Neural cell (in vitro differentiated cells): ENCODE results near the gene SYVN1.

Source experiments
- EP300 ChIP-seq: fragments of 450-650 bp; conservative IDR thresholded peaks from 2 replicates; pipeline ENCODE4 v1.6.1; 2014; ENCODE audit warnings: antibody characterized with exemption, mild to moderate bottlenecking, moderate library complexity; ENCODE audit not compliant: poor library complexity, severe bottlenecking
- EZH2 ChIP-seq: fragments of 200-600, 300-800 bp; shearing (Covaris generic), sonication (generic); IDR thresholded peaks from 2 replicates; pipeline ENCODE4 v1.6.1; 2014; ENCODE audit warnings: antibody characterized with exemption, low read length, borderline replicate concordance, mild to moderate bottlenecking; ENCODE audit not compliant: insufficient read depth, poor library complexity, severe bottlenecking
- MXI1 ChIP-seq: fragments of 450-650 bp; conservative IDR thresholded peaks from 2 replicates; pipeline ENCODE4 v1.6.1; 2014; ENCODE audit warnings: antibody characterized with exemption, mild to moderate bottlenecking; ENCODE audit not compliant: poor library complexity, severe bottlenecking
- TAF1 ChIP-seq: IDR thresholded peaks from 2 replicates; pipeline ENCODE4 v1.6.1; 2012; ENCODE audit warnings: low read depth
- TF ChIP-seq, protein P1 (sequence below): fragments of 450-650 bp; IDR thresholded peaks from 2 replicates; pipeline ENCODE4 v1.5.1; 2014; ENCODE audit warnings: antibody characterized with exemption, mild to moderate bottlenecking, moderate library complexity; ENCODE audit not compliant: poor library complexity, severe bottlenecking
- TF ChIP-seq, protein P2 (sequence below): IDR thresholded peaks from 2 replicates; pipeline ENCODE4 v1.6.1; 2012; ENCODE audit warnings: borderline replicate concordance

DNA sequence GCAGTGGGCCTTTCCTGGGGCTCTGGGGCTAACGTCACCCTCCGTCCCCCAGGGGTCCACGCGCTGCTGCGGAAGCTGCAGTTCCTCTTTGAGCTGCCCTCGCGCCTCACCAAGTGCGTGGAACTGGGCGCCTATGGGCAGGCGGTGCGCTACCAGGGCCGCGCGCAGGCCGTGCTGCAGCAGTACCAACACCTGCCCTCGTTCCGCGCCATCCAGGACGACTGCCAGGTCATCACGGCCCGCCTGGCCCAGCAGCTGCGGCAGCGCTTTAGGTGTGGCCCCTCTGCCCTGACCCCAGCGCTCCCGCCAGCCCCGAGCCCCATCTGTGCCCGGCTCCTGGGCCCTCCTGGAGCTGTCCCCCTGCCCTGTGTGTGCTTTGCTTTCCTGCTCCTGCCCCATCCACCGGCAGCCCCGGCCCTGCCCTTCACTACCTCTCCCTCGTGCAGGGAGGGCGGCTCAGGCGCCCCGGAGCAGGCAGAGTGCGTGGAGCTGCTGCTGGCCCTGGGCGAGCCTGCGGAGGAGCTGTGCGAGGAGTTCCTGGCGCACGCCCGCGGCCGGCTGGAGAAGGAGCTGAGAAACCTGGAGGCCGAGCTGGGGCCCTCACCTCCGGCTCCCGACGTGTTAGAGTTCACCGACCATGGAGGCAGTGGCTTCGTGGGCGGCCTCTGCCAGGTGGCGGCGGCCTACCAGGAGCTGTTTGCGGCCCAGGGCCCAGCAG lies 26.4 kb downstream of the SYVN1 start:
- TF ChIP-seq EZH2 (no peak), EP300 (no peak), TAF1 (no peak), MXI1 (no peak)
- TF ChIP-seq, protein P1, sequence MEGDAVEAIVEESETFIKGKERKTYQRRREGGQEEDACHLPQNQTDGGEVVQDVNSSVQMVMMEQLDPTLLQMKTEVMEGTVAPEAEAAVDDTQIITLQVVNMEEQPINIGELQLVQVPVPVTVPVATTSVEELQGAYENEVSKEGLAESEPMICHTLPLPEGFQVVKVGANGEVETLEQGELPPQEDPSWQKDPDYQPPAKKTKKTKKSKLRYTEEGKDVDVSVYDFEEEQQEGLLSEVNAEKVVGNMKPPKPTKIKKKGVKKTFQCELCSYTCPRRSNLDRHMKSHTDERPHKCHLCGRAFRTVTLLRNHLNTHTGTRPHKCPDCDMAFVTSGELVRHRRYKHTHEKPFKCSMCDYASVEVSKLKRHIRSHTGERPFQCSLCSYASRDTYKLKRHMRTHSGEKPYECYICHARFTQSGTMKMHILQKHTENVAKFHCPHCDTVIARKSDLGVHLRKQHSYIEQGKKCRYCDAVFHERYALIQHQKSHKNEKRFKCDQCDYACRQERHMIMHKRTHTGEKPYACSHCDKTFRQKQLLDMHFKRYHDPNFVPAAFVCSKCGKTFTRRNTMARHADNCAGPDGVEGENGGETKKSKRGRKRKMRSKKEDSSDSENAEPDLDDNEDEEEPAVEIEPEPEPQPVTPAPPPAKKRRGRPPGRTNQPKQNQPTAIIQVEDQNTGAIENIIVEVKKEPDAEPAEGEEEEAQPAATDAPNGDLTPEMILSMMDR, result no peak
- TF ChIP-seq, protein P2, sequence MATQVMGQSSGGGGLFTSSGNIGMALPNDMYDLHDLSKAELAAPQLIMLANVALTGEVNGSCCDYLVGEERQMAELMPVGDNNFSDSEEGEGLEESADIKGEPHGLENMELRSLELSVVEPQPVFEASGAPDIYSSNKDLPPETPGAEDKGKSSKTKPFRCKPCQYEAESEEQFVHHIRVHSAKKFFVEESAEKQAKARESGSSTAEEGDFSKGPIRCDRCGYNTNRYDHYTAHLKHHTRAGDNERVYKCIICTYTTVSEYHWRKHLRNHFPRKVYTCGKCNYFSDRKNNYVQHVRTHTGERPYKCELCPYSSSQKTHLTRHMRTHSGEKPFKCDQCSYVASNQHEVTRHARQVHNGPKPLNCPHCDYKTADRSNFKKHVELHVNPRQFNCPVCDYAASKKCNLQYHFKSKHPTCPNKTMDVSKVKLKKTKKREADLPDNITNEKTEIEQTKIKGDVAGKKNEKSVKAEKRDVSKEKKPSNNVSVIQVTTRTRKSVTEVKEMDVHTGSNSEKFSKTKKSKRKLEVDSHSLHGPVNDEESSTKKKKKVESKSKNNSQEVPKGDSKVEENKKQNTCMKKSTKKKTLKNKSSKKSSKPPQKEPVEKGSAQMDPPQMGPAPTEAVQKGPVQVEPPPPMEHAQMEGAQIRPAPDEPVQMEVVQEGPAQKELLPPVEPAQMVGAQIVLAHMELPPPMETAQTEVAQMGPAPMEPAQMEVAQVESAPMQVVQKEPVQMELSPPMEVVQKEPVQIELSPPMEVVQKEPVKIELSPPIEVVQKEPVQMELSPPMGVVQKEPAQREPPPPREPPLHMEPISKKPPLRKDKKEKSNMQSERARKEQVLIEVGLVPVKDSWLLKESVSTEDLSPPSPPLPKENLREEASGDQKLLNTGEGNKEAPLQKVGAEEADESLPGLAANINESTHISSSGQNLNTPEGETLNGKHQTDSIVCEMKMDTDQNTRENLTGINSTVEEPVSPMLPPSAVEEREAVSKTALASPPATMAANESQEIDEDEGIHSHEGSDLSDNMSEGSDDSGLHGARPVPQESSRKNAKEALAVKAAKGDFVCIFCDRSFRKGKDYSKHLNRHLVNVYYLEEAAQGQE, result no peak
